ENCODE results near the gene PIRT. TPM values are rescaled to one million over a fixed set of nuclear protein-coding genes. Genes with fewer than 3 reads are reported as not detected.
A peak's percentile ranks its signal among the peaks of the same experiment; 100 is the strongest.
"Not testable (repeated sequence)": the region's sequence is repeated elsewhere in the genome, so short reads cannot be mapped to it uniquely, and the experiment has no call there.

The PIRT gene
- 0.94 TPM for total RNA-seq

DNA sequence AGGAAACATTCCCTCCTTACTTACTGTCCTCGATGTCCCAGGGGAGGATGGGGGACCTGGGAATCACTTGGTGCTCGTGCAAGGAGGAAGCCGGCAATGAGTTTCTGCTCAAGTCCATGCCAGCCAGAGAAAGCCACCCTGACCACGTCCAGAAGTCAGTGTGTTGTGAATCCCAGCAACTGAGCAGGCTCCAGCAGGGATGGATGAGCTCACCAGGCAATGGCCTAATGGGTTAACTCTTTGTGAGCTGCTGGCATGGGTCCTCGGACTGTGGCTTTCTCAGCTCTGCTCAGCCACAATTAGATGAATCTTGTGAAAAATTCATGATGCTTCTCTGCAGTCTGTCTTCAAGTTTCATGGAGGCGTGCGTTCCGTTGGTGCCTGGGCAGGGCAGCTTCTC is at the start of gene PIRT:
Gene PIRT (minus strand): TSS at position 167 of the 400 bp plus-strand sequence. CDS start 12,442 bp downstream, outside the sequence.
- DNase-seq = no peak

DNA sequence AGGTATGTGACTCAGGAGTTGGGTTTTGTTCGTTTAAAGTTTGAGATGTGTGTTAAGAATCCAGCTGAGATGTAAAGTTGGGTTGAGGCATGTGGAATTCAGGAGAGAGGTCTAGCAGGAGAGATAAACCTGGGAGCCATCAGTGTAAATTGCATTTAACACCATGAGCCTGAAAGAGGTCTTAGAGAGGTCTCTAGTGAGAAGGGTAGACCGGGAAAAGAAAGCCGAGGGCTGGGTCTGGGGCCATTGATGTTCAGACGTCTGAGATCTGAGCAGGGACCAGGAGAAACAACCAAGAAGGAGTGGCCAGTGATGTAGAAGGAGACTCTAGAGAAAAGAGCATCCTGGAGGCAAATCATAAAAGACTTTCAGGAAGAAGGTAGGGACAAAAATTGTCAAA is 44.1 kb upstream of the PIRT start:
- no peak for DNase-seq

DNA sequence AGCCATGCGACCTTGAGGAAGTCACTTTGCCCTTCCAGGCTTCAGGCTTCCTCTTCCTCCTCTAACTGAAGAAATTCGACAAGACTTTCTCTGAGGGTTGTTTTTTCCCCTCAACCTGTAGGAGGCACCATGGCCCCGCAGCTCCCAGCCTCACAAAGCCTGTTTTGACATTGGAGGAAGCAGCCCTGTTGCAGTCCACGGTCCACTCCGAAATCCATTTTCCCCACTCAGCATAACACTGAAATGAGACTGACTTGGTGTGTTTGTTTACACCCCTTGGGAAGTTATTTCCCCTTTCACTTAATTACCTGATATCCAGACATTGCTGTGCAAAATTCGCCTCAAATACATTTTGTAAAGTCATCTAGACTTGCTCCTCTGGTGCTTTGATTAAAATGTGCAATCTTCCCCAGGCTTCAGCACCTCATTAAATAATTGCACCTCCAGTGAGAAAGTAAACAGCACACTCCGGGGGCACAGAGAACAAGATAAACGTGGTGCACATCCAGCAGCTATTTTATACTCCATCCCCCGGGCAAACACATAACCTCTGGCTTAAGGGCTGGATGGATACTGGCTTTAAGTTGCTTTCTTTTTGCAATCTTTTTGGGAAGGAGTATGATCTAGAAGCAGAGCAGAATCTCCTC is 41.4 kb upstream of the PIRT start:
- DNase-seq = no peak

DNA sequence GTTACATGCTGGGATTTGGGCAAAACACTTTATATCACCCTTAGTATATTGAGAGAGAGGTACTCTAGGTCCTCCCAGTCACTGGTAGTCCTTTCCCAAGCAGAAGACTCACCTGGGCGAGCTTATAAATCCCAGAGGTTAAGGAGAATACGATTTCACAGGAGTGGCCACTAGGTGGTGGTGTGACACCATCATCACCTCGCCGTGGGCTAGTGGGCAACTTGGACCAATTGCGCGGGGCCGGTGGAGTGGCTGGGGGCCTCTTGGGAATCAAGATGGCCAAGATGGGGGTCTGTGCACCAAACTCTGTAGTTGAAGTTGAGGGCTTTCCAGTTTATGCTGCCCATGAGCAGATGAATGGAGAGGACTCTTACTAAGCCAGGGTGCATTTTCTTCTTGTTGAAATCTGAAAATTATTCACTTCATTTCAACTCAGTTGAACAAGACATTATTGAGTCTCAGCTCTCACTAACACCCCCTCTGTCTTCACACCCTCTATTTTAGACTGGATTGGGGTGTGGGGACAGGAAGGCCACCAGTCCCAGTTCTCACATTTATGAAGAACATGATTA is 38.2 kb upstream of the PIRT start:
- no peak for DNase-seq

DNA sequence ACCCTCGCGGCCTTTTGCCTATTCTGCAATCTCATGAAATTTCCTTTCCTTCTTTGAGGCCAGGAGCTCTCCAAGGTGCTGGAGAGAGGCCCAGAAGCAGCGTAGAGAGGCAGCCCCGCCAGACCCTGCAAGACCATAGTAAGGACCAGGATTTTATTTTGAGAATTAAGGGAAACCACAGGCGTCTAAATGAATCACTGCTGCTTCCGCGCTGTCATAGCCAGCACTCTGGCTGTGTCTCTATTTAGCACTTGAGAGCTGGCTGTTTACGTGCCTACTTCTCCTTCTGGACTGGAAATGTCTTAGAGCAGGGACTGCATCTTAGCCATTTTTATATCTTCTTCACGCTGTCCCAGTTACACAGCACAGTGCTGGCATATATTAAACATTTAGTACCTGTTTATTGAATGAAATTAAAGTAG is 37.6 kb upstream of the PIRT start:
- peak; percentile 19 for DNase-seq

DNA sequence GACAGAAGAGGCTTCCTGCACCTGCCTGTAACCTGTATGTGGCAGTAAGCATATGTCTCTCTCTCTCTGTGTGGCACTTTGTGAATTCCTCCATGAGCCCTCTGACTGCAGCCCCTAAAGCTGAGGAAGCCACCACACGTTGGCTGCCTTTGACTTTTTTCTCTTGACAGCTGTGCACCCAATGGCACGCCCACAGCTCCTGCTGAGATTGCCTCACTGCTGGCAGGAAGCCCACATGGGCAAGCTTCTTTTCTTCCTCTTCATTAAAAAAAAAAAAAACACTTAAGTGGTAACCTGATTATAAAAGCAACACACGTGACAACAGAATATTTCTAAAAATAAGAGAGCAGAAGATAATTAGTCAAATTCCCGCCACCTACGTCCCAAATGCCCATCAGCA is 34.0 kb upstream of the PIRT start:
- peak; percentile 7 for DNase-seq

DNA sequence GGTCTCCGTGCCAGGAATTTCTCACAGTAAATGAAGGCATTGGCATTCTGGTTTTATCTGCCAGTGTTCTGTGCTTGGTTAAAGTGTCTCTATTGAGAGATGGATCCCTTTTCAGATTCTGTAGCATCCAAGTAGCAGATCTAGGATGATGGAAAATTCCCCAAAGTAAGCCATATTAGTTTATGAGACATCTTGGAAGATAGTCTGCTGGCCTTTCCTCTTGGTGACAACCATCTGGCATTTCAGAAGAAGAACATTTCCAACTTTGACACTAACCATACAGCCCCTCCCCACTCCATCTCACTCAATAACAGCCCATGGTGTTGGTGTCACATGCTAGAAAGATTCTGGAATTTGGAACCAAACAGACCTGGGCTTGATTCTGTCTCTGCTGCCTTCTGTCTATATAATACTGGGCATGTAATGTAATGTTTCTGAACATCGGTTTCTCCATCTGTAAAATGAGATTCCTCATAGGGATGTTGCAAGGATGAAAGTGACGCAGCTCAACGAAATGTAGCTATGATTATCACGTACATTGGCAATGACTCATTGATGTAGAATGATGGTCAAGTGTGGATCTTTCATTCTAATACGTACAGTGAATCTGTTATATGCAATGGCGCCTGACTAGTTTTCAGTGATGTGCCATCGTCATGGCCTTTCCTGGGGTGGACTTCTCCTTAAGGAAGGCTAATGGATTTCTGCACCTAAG is 32.6 kb upstream of the PIRT start:
- no peak for DNase-seq

DNA sequence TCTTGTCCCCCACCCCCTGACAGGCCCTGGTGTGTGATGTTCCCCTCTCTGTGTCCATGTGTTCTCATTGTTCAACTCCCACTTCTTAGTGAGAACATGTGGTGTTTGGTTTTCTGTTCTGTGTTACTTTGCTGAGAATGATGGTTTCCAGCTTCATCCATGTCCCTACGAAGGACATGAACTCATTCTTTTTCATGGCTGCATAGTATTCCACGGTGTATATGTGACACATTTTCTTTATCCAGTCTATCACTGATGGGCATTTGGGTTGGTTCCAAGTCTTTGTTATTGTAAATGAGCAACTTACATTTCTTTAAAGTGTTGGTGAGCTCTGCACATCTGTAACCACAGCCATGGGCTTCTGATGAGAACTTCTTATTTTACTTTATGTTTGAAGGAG is 30.9 kb upstream of the PIRT start:
- not testable (repeated sequence) for DNase-seq

DNA sequence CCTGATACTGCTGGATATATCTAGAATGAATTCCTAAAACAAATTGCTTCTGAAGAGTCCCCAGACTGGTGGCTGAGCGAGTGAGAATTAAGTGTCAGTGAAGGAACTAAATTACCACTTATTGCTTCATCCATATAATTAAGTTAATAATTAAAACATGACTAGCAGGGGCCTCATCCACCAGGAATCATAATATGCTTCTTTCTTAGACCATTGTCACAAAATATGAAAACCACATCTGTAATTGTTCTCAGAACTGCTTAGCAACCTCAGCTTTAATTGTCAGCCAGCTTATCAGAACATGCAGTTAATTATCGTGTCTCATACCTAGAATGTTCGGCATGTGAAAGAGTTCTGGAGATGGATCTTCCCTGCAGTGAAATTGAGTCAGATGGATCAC is 21.2 kb upstream of the PIRT start:
- DNase-seq = no peak

DNA sequence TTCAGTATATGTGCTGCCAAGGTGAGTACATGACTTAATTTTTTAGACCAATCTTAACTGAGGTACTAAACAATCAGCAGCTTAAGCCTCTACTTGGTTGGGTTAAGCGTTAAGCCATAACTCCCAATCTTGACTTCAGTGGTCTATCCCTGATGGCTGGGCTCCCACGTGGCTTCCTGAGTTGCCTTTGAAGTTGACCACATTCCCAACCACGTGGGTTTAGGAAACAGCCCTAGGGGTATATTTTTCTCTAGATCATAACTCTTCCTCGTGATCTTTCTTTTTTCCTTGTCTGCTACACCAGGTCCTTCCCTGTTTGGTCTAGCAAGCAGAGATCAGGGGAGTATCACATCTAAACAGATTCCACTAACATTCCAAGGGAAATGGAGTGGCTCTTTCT is 20.1 kb upstream of the PIRT start:
- no peak for DNase-seq

DNA sequence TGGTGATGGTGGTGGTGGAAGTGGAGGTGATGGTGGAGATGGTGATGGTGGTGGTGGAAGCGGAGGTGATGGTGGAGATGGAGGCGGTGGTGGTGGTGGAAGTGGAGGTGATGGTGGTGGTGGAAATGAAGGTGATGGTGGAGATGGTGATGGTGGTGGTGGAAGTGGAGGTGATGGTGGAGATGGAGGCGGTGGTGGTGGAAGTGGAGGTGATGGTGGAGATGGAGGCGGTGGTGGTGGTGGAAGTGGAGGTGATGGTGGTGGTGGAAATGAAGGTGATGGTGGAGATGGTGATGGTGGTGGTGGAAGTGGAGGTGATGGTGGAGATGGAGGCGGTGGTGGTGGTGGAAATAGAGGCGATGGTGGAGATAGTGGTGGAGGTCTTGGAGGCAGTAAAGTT is 8.7 kb upstream of the PIRT start:
- not testable (repeated sequence) for DNase-seq

DNA sequence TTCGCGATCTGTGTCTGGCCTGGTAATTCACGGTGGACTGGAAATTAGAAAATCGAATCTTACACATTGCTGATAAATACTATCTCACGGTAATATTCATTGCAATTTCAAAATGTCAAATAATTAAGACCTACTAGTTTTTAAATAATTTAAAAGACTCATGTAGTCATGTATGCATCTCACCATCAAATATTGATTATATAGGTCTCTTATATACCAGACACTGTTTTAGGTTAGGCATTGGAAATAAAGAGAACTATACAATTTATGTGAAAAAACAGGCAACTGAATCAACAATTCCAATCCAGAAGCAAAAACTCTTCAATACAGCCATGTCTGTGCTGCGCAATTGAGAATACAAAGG is 7.5 kb upstream of the PIRT start:
- DNase-seq = no peak

DNA sequence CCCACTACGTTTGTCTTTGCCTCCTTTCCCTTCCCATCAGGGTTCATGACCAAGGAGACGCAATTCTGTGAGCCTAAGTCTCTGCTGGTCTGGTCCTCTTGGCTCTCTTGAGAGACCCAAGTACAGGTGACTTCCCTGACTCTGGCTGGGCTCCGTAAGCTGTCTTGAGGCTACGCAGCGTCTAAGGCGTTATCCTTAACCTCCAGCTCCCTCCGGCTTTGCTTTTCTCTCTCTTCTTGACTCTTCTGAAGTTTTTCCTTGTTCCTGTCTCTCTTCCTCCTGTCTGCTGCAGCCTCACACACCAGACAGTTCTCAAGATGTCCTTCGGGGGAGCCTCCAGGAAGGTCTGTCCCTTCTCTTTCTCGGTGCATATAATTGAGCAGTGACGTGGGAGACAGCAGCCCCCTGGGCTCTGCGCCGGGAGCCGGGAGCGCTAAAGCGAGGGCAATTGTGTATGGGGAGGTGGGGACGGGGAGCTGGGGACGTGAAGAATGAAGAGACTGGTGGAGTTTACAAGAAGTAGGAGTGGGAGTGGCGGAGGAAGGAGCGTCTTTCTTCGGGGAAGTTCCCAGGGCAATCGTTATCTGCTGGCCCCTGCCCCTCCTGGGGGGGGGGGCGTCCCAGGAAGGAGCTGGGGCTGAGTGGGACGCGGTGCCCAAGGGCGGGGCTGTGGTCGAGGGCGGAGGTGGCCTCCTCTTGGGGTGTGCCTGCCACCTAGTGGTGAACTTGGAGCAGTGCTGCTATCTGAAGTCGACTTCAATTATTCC is 6.9 kb upstream of the PIRT start:
- peak; percentile 23 for DNase-seq

DNA sequence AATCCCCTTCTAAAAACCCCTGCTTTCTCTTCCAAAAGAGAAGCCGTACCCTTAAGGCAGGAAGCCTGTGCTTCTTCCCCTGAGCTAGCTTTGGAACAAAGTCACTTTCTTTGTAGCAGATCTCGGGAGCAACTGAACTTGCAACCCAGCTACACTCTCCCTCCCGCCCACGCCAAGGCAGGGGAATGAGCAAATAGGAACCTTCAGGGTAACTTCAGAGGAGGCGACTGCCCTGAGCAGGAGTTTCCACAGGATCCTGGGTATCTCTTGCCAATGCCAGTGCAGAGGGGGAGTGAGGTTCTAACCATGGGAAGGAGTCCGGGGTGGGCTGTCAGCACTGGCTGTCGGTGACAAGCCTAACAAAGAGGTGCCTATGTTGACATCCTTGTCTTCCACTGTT is 5.9 kb upstream of the PIRT start:
- no peak for DNase-seq

DNA sequence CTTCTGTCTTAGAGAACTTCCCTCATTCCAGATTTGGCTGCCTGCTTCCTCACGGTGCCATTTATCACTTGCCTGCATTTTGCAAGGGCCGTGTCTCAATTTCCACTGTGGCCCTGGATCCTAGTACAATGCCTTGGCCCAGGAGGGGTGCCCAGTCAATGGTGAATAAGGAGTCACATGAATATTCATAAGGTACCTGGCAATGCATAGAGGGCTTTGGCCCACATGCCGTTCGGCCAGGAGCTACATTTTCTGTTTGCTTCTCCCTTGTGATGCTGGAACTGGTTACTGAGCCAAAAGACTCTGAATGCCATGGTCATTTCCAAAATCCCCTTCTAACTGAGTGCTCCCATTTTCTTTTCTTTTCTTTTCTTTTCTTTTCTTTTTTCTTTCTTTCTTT is 4.8 kb upstream of the PIRT start:
- DNase-seq = peak; percentile 32

DNA sequence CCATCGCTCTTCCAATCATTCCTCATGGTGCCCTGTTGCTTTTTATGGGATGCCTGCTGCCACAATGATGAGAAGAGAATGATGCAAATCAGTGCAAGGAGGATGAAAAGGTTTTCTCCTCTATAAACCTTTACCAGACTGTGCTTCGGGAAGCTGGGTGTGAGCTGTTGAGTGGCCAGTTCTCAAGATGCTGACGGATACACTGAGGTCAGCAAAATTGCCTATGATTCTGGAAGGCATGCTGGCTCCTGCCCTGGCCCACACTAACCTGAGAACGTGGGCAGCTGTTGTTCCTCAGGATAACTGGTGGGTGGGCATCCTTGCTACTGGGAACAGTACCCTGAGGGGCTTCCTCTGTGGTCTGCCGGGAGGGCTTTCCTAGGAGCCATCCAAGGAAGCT is 795 bp upstream of the PIRT start:
- no peak for DNase-seq

DNA sequence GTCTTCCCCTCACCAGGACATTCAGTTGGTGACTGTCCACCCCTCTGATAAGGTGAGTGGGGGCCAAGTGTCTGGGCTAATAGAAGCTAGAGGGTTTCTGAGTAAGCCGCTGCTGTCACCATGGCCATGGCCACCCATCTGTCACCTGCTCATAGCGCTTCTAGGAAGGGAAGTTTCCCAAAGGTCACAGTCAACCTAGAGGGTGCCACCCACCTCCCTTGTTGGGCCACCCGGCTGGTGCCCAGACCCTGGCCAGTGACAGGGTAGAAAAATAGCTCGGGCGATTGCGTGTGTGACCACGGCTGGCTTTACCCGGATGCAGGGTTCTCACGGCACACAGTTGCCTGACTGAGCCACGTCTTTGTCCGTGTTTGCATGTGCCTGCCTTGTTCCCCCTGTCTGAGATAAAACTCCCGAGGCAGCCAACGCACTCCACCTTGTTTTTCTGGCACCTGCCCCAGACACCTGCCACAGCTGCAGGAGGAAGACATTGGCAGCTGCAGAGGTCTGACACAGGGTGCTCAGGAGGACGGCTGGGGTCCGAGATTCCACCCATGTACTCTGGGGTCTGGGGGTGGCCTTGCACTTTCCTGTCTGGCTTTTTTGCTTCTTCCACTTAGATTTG is 809 bp downstream of the PIRT start:
- no peak for DNase-seq

DNA sequence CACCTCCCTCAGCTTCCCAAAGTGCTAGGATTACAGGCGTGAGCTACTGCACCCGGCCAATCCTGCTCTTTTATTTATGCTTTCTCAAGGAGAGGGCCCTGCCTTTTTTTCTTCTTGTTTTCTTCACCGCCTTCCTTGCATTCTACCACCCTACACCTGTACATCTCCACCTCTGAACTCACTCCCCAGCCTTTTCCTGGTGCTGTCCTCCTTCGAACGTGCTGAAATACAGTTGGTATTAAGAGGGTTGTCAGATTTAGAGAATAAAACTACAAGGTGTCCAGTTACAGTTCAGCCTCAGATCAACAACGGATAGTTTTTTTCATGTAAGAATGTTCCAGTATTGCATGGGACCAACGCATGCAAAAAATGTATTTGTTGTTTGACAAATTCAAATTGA is 1.7 kb downstream of the PIRT start:
- DNase-seq = no peak

DNA sequence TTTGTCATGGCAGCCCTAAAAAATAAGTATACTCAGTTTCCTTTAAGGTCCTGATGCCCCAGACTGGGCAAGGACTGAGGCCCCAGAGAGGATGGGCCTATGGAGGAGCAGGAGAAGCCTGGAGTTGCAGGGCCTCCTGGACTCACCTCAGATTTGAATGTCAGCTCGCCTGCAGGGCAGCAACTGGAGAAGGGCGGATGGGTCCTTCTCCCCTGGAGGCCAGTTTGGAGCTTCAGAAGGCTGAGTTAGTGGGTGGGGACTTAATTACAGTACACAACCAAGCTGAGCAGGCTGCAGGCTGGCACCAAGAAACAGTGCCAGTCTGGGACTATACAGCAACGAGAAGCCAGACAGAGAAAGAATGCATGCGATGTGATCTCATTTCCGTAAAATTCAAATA is 6.2 kb downstream of the PIRT start:
- DNase-seq = no peak

DNA sequence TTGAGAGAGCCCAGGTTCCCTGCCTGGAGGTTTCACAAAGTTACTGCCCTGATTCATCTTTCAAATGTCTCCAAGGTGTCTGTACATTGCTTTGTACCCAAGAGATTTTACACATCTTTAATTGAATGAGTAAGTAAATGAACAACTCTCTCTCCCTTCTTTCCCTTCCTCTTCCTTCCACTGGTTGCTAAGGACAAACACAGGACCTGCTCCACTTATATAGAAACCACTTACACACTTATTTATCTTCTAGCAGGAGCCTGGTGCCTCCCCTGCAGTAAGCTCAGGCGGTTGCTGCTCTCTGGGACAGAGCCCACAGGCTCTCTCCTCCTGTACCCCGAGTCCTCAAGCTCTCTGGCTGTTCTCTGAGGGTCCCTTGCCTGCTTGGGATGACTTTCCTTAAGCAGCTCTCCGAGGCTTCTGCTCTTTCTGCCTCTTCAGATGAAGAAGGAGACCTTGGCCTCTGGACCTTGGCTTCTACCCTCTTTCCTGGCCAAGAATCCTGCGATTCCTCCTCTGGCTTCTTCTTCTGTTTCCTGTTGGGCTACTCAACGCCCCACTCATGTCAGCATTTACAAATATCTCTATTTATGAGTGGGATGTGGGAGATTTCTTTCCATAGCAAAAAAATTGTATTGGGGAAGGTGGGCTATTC is 9.9 kb downstream of the PIRT start:
- DNase-seq = no peak

DNA sequence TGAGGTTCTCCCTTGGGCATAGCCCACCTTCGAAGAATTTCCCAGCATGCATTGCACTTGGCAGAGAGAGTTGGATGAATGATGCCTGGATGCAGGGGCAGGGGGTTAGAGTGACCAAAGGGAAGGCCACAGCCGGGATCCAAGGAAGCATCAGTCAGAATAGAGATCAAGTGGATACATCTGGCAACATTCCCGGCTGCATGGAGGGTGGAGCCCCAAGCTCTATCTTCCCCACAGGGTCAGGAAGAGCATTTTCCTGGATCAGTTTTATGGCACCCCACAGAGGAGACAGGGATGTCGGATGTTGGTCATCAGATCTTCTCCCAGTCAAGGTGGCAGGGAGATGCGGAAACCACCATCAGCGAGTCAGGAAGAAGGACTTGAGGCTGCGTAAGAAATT is 13.0 kb downstream of the PIRT start:
- DNase-seq = no peak

DNA sequence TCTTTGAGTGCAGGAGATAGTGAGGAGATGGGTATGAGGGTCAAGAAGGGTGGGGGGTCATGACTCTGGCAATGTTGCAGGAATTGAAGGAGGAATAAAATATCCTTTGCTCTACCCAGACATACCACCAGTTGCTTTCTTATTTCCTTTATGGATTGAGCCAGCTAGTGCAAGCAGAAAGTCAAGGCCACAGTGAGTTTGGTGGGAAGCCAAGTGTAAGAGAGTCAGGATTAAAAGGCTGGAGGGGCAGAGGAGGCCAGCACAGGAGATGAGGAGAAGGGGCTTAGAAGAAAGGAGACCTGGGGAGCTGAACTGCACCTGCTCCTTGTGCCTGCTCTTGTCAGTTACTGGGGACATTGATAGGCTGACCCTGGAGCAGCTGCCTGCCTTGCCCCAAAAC is 16.1 kb downstream of the PIRT start:
- DNase-seq = no peak

All from occipital lobe (tissue), 2 donors.